ENCODE data around the gene ERBB4. TPM values are rescaled to one million over a fixed set of nuclear protein-coding genes. Genes with fewer than 3 reads are reported as not detected.

ERBB4 gene
- total RNA-seq, 2 experiments from 2014 or later, result not detected

DNA sequence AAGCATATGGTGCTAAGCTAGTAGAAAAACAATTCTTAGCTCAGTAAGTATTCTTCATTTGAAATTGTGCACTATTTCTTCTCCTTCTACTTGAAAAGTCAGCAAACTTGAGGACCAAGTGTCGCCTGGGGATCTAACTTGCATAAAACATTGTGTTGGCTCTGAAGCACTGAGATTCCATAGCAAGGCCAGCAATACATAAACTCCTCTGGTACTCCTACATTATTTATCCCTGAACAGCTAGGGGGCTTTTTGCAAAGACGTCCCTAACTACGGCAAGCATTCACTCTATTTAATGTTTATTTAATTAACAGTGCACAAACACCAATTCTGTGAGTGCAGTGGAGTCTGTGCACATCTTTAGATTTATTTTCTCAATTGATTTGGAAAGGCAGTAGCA lies 392.2 kb downstream of the ERBB4 start:
- no peak for DNase-seq (ENCODE audit: low spot score)
- H3K27ac ChIP-seq (ENCODE audit: low read depth, low read length, poor library complexity, severe bottlenecking), result no peak overlapping the region
- H3K9me3 ChIP-seq (ENCODE audit: low read length), result no peaks in the 10 kb centered on the region
- H3K9me2 ChIP-seq (ENCODE audit: insufficient read depth, low read length), result no peaks in the 10 kb centered on the region
- no peak overlapping the region for H3K4me2 ChIP-seq (ENCODE audit: low read length)
- H3K36me3 ChIP-seq (ENCODE audit: insufficient read depth, low read length), result no peaks in the 10 kb centered on the region
- no peak overlapping the region for H3K4me3 ChIP-seq (ENCODE audit: low read depth, low read length, poor library complexity, severe bottlenecking)
- no peaks in the 10 kb centered on the region for H3K4me1 ChIP-seq (ENCODE audit: insufficient read depth, low read length, poor library complexity, severe bottlenecking)
- ChIA-PET CTCF (ENCODE audit: unreplicated experiment) (no interaction called here), POLR2A (interaction anchor here (0.9 kb wide), 1 partner anchor 20 kb away, joined by 3 read pairs; no protein-coding TSS in a partner anchor)
- no TSS peak for BruUV-seq (replicated peaks)
- no peak overlapping the region for H2AFZ ChIP-seq (ENCODE audit: low read length)
- no peaks in the 10 kb centered on the region for H3K79me2 ChIP-seq (ENCODE audit: insufficient read depth, low read depth, low read length)
- TF ChIP-seq, protein P1, sequence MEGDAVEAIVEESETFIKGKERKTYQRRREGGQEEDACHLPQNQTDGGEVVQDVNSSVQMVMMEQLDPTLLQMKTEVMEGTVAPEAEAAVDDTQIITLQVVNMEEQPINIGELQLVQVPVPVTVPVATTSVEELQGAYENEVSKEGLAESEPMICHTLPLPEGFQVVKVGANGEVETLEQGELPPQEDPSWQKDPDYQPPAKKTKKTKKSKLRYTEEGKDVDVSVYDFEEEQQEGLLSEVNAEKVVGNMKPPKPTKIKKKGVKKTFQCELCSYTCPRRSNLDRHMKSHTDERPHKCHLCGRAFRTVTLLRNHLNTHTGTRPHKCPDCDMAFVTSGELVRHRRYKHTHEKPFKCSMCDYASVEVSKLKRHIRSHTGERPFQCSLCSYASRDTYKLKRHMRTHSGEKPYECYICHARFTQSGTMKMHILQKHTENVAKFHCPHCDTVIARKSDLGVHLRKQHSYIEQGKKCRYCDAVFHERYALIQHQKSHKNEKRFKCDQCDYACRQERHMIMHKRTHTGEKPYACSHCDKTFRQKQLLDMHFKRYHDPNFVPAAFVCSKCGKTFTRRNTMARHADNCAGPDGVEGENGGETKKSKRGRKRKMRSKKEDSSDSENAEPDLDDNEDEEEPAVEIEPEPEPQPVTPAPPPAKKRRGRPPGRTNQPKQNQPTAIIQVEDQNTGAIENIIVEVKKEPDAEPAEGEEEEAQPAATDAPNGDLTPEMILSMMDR (conservative IDR thresholded peaks at IDR 0.05; ENCODE audit: low read length), result no peak
- no peak for TF ChIP-seq EZH2phosphoT487 (IDR thresholded peaks at IDR 0.05; ENCODE audit: borderline replicate concordance, low read depth, low read length)
- H4K20me1 ChIP-seq (ENCODE audit: insufficient read depth, low read length), result no peaks in the 10 kb centered on the region
- intact Hi-C loops (cut with micrococcal nuclease; ENCODE audit: unreplicated experiment), result loop anchor here (5.0 kb wide), 1 partner anchor 421 kb away; no protein-coding TSS in a partner anchor

DNA sequence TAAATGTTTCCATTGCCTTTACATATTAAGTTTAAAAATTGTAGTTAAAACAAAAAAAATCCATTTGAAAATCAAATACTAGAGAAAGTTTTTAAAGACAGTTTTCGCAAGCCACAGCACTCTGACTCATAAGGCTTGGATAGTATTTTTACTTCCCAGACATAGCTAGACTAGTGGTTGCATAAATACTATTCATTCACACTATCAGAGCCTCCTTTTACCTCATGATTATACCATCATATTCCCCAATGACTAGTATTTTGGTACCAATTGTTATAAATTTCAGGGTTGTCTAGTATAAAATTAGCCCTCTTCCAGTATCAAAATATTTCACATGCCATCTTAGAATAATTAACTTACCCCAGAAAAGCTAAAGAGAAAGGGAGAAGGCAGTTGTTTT lies 393.5 kb downstream of the ERBB4 start:
- no peak for TF ChIP-seq EZH2phosphoT487 (IDR thresholded peaks at IDR 0.05; ENCODE audit: borderline replicate concordance, low read depth, low read length)
- TF ChIP-seq, protein P1 (conservative IDR thresholded peaks at IDR 0.05; ENCODE audit: low read length), result no peak
- Histone ChIP-seq H3K27ac (ENCODE audit: low read depth, low read length, poor library complexity, severe bottlenecking) (no peak overlapping the region), H4K20me1 (ENCODE audit: insufficient read depth, low read length) (no peaks in the 10 kb centered on the region), H2AFZ (ENCODE audit: low read length) (no peak overlapping the region), H3K9me2 (ENCODE audit: insufficient read depth, low read length) (no peaks in the 10 kb centered on the region), H3K4me1 (ENCODE audit: insufficient read depth, low read length, poor library complexity, severe bottlenecking) (no peaks in the 10 kb centered on the region), H3K36me3 (ENCODE audit: insufficient read depth, low read length) (no peaks in the 10 kb centered on the region), H3K79me2 (ENCODE audit: insufficient read depth, low read depth, low read length) (no peaks in the 10 kb centered on the region), H3K4me3 (ENCODE audit: low read depth, low read length, poor library complexity, severe bottlenecking) (no peak overlapping the region), H3K4me2 (ENCODE audit: low read length) (no peak overlapping the region), H3K9me3 (ENCODE audit: low read length) (no peaks in the 10 kb centered on the region)
- POLR2A ChIA-PET, result no interaction called here
- intact Hi-C loops (cut with micrococcal nuclease; ENCODE audit: unreplicated experiment), result loop anchor here (5.0 kb wide), 1 partner anchor 422 kb away; no protein-coding TSS in a partner anchor
- no TSS peak for BruUV-seq (replicated peaks)
- CTCF ChIA-PET (ENCODE audit: unreplicated experiment), result interaction anchor here (0.6 kb wide), 1 partner anchor 124 kb away, joined by 3 read pairs; no protein-coding TSS in a partner anchor
- DNase-seq (ENCODE audit: low spot score), result no peak

DNA sequence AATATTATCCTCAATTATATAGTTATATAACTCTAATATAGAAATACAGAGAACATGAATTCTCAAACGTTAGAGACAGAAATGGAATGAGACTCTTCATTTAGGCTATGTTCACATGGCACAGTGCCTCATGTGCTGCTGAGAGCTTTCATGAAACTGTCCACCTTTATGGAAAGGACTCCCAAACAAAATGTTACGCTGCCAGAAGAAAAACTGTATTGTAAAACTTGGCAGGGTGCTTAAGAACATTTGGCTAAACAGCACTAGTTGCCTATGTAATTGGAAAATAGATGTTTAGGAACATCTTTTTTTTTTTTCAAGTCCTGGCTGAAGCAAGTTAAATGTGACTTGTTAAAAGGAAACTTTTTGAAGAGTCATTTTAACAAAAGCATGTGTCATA lies 396.0 kb downstream of the ERBB4 start:
- no peak for DNase-seq (ENCODE audit: low spot score)
- TF ChIP-seq, protein P1 (conservative IDR thresholded peaks at IDR 0.05; ENCODE audit: low read length), result no peak
- no peak for TF ChIP-seq EZH2phosphoT487 (IDR thresholded peaks at IDR 0.05; ENCODE audit: borderline replicate concordance, low read depth, low read length)
- Histone ChIP-seq H3K4me1 (ENCODE audit: insufficient read depth, low read length, poor library complexity, severe bottlenecking) (no peaks in the 10 kb centered on the region), H3K36me3 (ENCODE audit: insufficient read depth, low read length) (no peaks in the 10 kb centered on the region), H2AFZ (ENCODE audit: low read length) (no peak overlapping the region), H3K9me3 (ENCODE audit: low read length) (no peaks in the 10 kb centered on the region), H3K9me2 (ENCODE audit: insufficient read depth, low read length) (no peaks in the 10 kb centered on the region), H3K27ac (ENCODE audit: low read depth, low read length, poor library complexity, severe bottlenecking) (no peak overlapping the region), H3K4me3 (ENCODE audit: low read depth, low read length, poor library complexity, severe bottlenecking) (no peak overlapping the region), H3K4me2 (ENCODE audit: low read length) (no peak overlapping the region), H3K79me2 (ENCODE audit: insufficient read depth, low read depth, low read length) (no peaks in the 10 kb centered on the region), H4K20me1 (ENCODE audit: insufficient read depth, low read length) (no peaks in the 10 kb centered on the region)
- no TSS peak for BruUV-seq (replicated peaks)
- POLR2A ChIA-PET, result interaction anchor here (0.5 kb wide), 1 partner anchor 239 kb away, joined by 3 read pairs; no protein-coding TSS in a partner anchor
- intact Hi-C loops (cut with micrococcal nuclease; ENCODE audit: unreplicated experiment), result no loop called here
- CTCF ChIA-PET (ENCODE audit: unreplicated experiment), result no interaction called here
